HG03558 (cell line): Measurements from ENCODE around the gene SH3TC1.

ENCODE experiments used
- ATAC-seq: cut with Tn5 transposase; IDR thresholded peaks from one replicate; pipeline ENCODE4 v1.9.1; 2021; ENCODE audit warnings: moderate number of reproducible peaks; ENCODE audit not compliant: unreplicated experiment; ENCODE audit errors: extremely low read depth

Gene SH3TC1

DNA sequence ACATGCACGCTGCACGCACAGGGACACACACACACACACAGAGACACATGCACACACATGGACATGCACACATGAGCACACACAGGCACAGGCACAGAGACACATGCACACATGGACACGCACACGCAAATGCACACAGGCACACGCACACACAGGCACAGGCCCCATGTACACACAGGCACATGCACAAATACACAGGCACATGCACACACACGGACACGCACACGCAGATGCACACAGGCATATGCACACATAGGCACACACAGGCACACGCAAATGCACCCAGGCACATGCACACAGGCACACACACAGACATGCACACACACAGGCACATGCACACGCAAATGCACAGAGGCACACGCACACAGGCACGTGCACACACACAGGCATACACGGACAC, 40.1 kb downstream of the SH3TC1 start:
- ATAC-seq = no peak

DNA sequence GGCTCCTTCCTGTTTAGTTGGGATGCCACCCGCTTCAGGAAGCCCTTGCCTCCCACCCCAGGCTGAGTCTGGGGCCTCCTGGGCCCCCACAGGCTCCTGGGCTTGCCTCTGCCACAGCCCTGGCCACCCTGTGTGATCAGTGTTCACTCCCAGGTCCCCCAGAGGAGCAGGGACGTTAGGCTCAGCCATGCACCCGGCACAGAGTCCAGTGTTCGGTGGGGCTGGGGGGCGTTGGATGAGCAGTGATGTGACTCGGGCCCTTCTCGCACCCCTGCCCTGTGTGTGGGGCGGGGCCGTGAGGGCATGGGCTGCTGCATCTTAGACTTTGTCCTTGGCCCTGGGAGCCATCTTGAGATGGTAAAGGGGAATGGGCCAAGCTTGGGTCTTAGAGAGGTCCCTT, 40.6 kb downstream of the SH3TC1 start:
- ATAC-seq = no peak

DNA sequence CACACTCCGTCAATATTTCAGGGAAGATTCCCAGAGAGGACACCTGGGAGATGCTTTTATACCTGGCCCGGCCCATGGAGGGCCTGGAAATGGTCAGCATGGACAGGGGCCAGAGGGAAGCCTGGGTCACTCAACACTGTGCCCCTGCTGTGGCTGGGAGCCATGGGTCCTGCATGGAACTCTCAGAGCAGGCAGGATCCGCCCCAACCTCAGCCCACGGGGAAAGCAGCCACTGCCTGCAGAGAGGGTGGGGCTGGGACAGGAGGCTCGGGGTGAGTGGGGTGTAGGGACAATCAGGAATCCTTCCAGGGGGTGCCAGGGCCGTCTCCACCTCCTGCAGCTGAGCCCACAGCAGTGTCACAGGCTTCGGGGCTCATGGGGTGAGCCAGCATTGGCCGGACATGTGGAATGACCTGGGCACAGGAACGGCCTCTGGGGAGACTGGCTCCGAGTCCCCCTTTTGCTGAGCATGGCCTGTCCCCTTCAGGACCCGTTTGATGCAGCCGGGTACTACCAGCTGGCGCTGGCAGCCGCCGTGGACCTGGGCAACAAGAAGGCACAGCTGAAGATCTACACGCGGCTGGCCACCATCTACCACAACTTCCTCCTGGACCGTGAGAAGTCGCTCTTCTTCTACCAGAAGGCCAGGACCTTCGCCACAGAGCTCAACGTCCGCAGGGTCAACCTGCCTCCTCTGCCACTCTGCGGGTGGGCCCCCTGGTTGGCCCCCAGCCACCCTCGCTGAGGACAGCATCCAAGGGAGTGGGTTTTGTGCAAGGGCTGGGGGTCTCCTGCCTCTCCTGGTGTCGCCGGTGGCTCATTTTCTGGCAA, 41.3 kb downstream of the SH3TC1 start:
- no peak for ATAC-seq

DNA sequence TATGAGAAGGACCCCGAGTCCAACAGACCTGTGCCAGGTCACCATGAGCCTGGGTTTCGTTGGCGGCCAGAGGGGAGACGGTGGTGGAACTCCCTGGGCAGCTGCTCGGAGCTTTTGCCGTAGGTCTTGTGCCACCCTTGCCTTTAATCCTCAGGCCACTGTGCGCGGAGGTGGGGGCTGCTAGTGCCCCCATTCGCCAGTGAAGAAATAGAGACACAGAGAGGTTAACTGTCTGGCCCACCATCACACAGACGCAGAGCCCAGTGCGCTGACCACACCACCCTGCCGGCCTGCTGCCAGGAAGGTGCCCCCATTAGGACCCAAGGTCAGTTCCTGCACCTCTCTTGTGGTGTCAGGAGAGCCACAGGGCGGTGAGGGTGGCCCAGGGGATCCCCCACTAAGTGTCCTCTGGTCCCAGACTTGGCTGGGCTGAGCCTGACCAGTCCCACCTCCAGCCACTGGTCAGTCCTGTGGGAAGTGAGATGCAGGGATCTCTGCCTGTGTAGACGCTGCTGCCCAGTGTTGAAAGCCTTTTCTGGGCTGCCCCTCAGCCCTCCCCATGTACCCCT, 42.2 kb downstream of the SH3TC1 start:
- ATAC-seq = no peak

DNA sequence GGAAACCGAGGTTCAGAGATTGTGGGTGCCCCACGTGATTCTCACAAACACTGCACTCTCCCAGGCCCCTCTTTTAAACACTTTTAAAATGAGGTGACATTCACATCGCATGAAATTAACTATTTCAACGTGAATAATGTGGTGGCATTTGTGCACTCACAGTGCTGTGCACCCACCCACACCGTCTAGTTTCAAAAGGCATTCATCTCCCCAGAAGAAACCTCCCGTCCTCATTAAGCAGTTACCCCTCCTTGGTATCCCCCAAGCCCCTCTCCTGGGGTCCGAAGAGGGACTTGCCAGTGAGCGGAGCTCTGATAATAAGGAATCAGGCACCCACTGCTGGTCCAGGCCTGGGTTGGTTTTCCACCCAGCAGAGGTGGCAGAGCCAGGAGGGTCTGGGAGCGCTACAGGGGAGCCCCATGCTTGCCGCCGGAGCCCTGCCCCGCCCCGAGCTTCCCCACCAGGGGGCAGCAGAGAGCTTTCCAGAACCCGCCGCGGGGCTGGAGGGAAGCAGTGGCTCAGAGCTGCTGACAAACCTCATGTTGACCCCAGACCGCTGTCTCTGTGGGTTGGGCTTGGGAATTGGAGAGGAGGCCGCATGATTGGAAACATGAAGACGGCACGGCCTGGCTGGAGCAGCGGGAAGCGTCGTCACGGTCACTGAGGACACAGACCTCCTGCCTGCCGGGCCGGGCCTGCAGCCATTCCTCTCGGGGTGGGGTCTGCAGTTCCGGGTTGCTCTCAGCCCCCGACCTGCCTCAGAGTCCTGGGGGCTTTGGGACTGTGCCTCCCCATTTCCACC, 43.0 kb downstream of the SH3TC1 start:
- no peak for ATAC-seq

DNA sequence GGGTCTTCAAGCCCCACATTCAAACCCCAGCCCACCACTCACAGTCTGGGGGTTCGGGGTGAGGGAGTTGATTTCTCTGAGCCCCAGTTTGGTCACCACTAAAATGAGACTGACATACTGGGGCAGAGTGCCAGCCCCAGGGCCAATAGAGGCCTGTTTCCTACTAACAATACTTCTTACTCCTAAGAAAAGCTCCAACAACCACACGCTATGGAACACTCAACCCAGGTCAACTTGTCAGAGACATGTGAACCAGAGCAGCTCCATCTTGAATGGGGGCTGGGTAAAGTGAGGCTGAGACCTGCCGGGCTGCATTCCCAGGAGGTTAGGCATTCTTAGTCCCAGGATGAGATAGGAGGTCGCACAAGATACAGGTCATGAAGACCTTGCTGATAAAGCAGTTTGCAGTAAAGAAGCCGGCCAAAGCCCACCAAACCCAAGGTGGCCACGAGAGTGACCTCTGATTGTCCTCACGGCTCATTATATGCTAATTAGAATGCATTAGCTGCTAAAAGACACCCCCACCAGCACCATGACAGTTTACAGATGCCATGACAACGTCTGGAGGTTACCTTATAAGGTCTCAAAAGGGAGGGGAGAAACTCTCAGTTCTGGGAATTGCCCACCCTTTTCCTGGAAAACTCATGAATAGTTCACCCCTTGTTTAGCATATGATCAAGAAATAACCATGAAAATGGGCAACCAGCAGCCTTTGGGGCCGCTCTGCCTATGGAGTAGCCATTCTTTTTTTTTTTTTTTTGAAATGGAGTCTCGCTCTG, 43.9 kb downstream of the SH3TC1 start:
- ATAC-seq = no peak

DNA sequence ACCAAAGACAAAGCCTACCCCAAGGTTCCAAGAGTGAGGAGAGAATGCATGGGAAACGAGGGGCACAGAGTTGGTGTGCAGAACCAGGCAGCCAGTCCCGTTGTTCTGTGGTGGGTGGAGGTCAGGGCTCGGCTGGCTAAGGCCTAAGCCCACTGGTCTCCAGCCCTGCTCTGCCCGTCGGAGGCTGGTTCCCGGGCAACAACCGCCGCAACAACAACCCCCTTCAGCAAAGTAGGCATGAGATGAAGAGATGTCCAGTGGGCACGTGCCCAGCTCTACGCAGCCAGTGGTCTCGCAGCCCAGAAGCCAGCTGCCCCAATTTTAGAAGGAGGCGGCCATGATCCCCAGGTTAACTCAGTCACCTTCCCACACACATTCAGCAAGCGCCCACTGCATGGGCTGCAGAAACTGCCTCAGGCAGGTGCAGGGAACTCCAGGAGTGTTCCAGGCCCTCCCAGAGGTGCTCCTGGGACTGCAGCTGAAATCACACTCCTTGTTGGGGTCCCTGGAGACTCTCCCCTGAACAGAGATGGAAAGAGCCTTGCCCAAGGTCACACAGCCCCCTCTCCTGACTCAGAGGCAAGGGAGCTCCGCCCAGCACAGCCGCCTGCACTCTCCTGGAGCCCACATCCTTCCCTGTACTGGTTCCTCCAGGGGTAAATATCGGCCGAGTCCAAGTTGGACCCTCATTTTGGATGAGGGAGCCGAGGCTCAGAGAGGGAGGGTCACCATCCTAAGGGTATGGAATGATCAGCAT, 45.1 kb downstream of the SH3TC1 start:
- ATAC-seq = no peak

DNA sequence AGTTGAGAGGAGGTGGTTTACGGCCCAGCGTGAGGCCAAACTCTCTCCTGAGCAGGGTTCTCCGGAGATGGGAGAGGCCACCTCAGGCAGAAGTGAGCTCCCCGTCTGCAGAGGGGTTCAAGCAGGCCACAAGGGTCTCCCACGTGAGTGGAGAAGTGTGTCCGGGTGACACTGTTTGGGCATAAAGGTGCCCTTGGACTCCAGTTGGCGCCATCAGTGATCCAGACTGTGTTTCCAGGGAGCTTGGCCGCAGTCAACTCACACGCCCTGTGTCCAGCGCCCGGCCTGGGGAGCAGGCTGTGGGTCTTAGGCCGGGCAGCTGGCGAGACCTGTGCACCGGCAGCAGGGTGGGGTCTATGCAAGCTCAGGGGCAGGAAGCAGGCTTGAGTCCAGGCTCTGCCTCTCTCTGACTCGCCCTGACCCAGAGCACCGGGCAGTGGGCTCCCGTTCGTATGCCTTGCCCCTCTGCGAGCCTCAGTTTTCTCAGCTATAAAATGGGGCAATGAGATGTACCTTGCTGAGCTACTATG, 45.9 kb downstream of the SH3TC1 start:
- no peak for ATAC-seq

DNA sequence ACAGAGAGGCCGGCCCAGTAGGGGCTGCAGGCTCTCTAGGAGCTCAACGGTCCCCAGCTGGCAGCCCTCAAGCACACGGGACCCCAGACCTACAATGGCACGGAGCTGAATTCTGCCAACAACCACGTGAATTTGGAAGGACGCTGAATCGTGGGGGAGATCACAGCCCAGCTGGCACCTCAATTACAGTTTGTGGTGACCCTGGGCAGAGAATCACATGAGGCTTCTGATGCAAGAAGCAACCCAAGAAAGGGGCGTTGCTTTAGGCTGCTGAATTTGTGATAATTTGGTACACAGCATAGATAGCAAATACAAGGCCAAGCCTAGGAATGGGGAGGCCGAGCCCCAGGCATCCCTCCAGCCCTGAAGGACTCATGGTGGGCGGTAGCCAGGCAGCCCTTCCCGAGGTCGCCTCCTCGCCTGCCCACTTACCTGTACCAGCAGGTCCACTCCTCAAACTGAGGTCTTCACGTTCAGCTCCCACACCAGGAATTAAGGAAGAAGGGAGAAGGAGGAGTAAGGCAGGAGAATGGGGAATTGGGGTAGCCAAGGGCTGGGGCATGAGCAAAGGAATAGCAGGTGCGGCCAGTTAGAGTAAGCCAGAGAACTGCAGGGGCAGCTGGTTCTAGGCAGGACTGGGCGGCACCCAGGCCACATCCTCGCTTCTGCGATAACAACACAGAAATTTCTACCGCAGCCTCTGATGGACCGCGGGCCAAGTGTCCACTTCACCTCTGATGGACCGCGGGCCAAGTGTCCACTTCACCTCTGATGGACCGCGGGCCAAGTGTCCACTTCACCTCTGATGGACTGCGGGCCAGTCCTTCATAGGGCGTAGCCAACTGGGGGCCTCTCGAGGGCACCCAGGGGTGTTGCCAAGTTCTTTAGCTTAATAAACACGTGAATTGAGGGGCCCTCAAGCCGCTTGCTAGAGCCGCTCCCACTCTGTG, 47.1 kb downstream of the SH3TC1 start:
- no peak for ATAC-seq

DNA sequence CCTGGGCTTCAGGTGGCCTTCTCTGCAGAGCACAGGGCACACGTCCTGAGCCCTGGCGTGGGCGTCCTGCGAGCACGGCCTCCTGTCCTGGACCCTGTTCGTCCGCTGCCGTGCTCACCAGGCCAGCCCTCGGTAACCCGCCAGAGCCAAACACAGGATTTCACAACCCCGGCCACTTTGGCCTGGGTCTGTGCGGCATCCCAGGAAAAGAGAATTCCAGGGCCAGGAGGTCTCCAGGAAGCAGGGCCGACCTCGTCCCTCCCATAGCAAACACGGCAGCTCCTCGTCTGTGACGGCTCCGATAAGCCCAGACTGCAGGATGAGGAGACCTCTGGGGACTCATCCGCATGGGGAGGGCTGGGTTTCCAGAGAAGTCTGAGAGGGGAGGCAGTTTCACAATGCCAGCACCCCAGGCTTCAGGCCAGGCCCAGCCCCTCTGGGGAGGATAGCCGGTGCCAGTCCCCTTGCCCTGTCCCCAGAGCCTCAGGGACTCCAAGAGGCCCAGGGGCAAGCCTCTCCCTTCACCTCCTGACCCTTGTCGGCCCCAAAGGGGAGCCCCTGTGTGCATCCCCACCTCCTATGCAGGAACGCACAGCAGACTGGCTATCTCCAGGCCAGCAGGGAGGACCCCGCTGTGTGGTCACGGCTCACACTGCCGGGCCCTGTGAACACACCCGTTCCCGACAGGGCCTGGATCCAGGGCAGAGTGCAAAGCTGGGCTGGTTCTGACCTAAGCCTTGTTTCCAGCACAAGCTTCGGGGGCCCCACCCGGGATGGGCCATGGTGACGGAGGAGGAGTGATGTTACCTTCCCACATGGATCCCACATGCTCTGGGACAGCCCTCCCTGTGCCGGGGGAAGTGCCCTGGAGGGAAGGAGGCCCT, 48.2 kb downstream of the SH3TC1 start:
- ATAC-seq = no peak

DNA sequence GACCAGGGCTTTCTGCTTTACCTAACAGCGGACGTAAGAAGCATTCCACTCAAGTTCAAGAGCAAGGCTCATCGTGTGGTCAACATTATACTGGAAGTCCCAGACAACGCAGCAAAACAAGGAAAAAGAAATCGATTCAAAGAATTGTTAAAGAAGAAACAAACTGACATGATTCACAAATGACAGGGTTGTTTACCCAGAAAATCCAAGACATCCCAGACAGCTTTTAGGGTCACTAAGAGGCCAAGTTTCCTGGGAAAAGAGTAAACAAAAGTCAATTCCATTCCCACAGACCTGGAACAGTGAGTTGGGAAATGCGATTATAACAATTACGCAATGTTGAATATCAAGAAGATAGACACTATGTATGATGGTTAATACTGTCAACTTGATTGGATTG, 49.0 kb downstream of the SH3TC1 start:
- ATAC-seq = no peak

DNA sequence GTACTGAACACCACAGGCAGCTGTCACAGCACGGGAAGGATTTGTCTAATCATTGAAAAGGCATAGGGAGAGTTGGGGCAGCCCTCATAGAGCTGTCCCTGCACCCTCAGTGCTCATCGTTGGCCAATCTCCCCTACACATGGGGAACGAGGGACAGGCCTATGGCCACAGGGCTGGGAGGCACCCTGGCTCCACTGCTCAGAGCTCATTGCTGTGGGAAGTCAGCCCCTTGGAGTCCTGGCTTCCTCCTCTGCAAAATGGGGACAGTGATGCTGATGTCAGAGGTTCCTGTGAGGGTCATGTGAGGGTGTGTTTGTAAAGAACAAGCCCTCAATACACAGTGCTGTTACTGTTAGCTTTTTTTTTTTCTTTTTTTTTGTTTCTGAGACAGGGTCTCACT, 51.1 kb downstream of the SH3TC1 start:
- no peak for ATAC-seq

DNA sequence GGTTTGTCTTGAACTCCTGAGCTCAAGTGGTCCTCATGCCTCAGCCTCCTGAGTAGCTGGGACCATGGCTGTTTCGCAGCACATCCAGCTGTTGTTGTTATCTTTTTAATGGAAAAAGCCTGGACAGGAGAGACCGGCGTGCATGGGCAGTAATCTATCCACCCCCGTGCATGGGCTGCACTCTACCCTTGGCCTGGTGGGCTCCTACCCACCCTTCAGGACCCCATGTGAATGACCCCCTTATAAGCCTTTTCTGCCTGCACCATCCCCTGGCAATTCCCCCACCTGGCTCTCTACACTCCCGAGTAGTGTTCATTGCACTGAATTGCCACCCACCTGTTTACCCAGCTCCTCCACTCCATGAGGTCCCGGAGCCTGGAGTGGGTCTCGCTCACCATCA, 51.5 kb downstream of the SH3TC1 start:
- no peak for ATAC-seq

DNA sequence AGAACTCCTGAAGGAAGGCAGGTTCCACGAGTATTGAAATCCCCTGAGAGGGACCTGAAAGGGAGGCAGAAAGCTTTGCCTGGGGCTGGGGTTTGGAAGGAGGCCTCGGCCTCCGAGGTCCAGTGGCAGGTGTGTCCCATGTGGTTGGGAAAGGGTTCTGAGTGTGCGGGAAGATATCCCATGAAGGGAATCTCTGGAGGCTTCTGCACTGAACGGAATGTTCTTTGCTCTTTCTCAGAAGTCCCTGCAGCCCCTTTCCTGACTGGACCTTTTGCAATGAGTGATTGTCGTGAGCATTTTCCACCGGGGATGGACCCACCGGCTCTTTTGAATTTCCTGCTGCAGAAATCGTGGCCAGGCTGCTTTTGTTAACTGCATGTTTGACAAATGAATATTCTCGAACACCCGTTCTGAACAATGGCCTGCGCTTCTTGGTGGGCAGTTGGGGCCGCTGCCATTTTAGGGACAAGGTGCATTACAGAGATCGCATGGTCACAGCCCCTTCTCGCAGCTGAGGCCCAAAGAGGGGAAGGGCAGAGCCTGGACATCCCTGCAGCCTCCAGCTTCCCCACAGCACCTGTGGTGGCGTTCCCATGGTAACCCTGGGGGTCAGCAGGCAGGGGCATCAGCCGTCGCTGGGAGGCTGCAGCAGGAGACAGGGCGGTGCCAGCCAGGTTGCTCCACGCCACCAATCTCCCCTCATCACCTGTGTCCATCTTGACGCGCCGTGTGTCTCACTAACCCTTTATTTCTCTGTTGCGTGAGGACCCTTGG, 52.2 kb downstream of the SH3TC1 start:
- ATAC-seq = no peak

DNA sequence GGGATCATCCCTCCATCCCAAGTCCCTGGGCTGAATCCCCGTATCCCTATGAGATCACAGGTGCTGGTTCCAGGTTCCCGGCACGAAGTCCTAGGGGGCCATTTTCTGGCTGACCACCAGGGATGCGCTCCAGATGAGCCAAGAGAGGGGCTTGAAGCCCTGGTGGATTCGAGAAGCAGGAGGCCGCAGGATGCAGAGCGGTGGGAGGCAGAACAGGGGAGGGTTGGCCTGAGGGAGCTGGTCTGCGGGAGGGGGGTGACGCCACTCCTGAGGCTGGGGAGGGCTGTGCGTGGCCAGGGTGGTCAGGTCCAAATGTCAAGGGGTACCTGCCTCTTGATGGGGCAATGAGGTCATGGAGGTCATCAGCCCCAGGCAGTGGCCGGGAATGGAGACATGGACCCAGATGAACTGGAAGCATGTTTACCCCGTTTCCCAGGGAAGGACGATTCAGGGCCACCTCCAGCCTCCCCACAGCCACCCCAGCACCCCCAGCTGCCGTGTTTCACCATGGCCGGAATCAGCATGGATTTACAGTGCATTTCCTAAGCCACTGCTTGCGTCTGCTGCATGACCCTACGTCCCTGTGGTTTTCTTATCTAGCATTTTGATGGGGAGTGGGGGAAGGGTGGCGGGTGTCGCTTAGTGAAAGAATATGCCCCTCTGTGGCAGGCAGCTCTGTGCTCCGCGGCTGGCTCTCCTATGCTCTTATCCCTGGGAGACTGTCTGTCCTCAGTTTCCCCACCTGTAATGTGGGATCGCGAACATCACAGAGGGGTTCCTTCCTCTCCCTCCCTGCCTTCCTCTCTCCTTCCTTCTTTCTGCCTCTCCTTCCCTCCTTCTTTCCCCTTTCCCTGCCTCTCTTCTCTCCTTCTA, 53.4 kb downstream of the SH3TC1 start:
- no peak for ATAC-seq

DNA sequence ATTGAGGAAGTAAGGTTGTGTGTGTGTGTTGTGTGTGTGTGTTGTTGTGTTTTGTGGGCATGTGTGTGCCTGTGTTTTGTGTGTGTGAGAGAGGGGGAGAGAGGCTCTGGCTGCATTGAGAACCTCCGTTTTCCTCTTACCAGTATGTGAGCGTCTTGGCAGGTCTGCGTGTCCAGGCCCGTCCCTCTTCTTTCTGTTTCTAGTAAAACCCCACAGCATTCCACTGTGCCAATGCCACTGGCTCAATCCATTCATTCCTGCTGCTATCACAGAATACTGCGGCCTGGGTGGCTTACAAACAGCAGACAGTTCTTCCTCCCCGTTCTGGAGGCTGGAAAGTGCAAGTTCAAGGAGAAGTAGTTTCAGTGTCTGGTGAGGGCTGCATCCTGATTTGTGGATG, 55.0 kb downstream of the SH3TC1 start:
- ATAC-seq = no peak
